A204.1 (cell line): ENCODE results near the gene BTBD3.

Experiments
- FAIRE-seq: peaks from 2 replicates; lab custom pipeline; 2012; peaks lifted over from hg19 to GRCh38; lab: Jason Lieb, UNC

Gene BTBD3

GRCh38 chr20:11972478-11972877, 54.8 kb downstream of the BTBD3 start:
- no peak for FAIRE-seq
